Upper lobe of left lung (tissue), 6 donors: ENCODE data around the gene SH3PXD2A. TPM values are rescaled to one million over a fixed set of nuclear protein-coding genes. Genes with fewer than 3 reads are reported as not detected.

Source experiments
- ATAC-seq, 2 donors: fragments of 200-7000 bp; cut with Tn5 transposase; one replicate each; pipeline ENCODE4 v1.9.1; 2022; ENCODE audit warnings: mild to moderate bottlenecking in 2 of 2, moderate library complexity in 2 of 2; ENCODE audit not compliant: low FRiP score in 2 of 2
- DNase-seq, 2 donors: peaks; one replicate each; pipeline ENCODE4 v3.0.0-alpha.2; 2019 to 2020
- H3K27ac ChIP-seq, 4 donors: fragments of 200-600 bp; sonication (generic); one replicate each; pipeline ENCODE4 v1.5.1; 2016 to 2019
- H3K27me3 ChIP-seq, 4 donors: fragments of 200-600 bp; sonication (generic); one replicate each; pipeline ENCODE4 v1.5.1; 2017 to 2019
- H3K36me3 ChIP-seq, 4 donors: fragments of 200-600 bp; sonication (generic); one replicate each; pipeline ENCODE4 v1.5.1; 2016 to 2019
- H3K4me1 ChIP-seq, 4 donors: fragments of 200-600 bp; sonication (generic); one replicate each; pipeline ENCODE4 v1.5.1; 2018 to 2019
- H3K4me3 ChIP-seq, 4 donors: fragments of 200-600 bp; sonication (generic); one replicate each; pipeline ENCODE4 v1.5.1; 2017 to 2019; ENCODE audit warnings: mild to moderate bottlenecking in 2 of 4, moderate library complexity in 1 of 4
- H3K9me3 ChIP-seq, 4 donors: fragments of 200-600 bp; sonication (generic); one replicate each; pipeline ENCODE4 v1.5.1; 2018 to 2019
- CTCF ChIP-seq, 6 experiments: fragments of 450-650 bp in 4 of 6; fragments of 200-600 bp in 2 of 6; sonication (generic) in 2 of 6; IDR thresholded peaks; one replicate each; pipeline ENCODE4 v1.5.1; 2016 to 2019; ENCODE audit warnings: antibody characterized with exemption in 6 of 6
- EP300 ChIP-seq, 4 donors: sonication (generic); formaldehyde crosslinking; IDR thresholded peaks; one replicate each; pipeline ENCODE4 v1.5.1; 2017; ENCODE audit warnings: antibody characterized with exemption in 4 of 4, control low read depth in 2 of 4
- POLR2A ChIP-seq, 4 donors: fragments of 450-650 bp; IDR thresholded peaks; one replicate each; pipeline ENCODE4 v1.5.1; 2016 to 2017; ENCODE audit warnings: antibody characterized with exemption in 4 of 4, mild to moderate bottlenecking in 2 of 4
- POLR2AphosphoS5 ChIP-seq, 2 donors: sonication (generic); formaldehyde crosslinking; IDR thresholded peaks; one replicate each; pipeline ENCODE4 v1.5.1; 2017; ENCODE audit warnings: antibody characterized with exemption in 2 of 2
- WGBS, 2 donors: methylation state at CpG; one replicate each; pipeline ENCODE4 v1.1.5; 2017 to 2018; 5-methylcytosine and 5-hydroxymethylcytosine counted together
- total RNA-seq, 6 donors: library from RNA; depleted of rRNA in 4 of 6; stranded (reverse); fragments of >200 nt in 4 of 6; gene quantifications; one replicate each; pipeline versions ENCODE4 v1.1.0 to v1.2.1, GENCODE V29; 2016 to 2021
- donor health status: DM: no; HTN: no; CAD: no; lungs with moderate emphysema.
- donor health status: DM: no; HTN: yes; CAD: no; lungs with severe emphysema.

Gene SH3PXD2A
- total RNA-seq, 6 donors from 2014 or later = 19.6 to 42.2 (median 30.8) TPM

- H3K4me3 ChIP-seq = peak overlapping the region in 2 of 4 donors; percentile 42 to 53
- TF ChIP-seq POLR2AphosphoS5 (IDR thresholded peaks at IDR 0.05) (no peak), EP300 (IDR thresholded peaks at IDR 0.05) (no peak), CTCF (IDR thresholded peaks at IDR 0.05) (no peak)
- no peak for DNase-seq
- peaks cover 0 to 7% (median 3%) of the 10 kb centered on the region in 4 donors for H3K27me3 ChIP-seq
- no peak overlapping the region for H3K27ac ChIP-seq
- 38 to 68% methylated on average over 4 to 8 of the region's 11 CpGs for WGBS, 2 donors
- H3K36me3 ChIP-seq = no peaks in the 10 kb centered on the region
- H3K4me1 ChIP-seq = peaks cover 7 to 16% (median 10%) of the 10 kb centered on the region in 4 donors
- no peaks in the 10 kb centered on the region for H3K9me3 ChIP-seq
- ATAC-seq = no peak
Observed at GRCh38 chr10:103555712-103556111, 299.7 kb downstream of the SH3PXD2A start.

- H3K36me3 ChIP-seq = no peaks in the 10 kb centered on the region
- 3 to 50% methylated on average over 1 to 8 of the region's 18 CpGs for WGBS, 2 donors
- peaks cover 0 to 7% (median 3%) of the 10 kb centered on the region in 4 donors for H3K27me3 ChIP-seq
- no peak overlapping the region for H3K27ac ChIP-seq
- H3K9me3 ChIP-seq = no peaks in the 10 kb centered on the region
- no peak for ATAC-seq
- no peak for TF ChIP-seq POLR2AphosphoS5 (IDR thresholded peaks at IDR 0.05)
- no peak for TF ChIP-seq EP300 (IDR thresholded peaks at IDR 0.05)
- no peak for TF ChIP-seq POLR2A (IDR thresholded peaks at IDR 0.05)
- TF ChIP-seq CTCF (IDR thresholded peaks at IDR 0.05) = no peak
- no peak for DNase-seq
- peak overlapping the region in 3 of 4 donors; percentile 42 to 53 (median 43) for H3K4me3 ChIP-seq
- H3K4me1 ChIP-seq = peaks cover 7 to 16% (median 10%) of the 10 kb centered on the region in 4 donors
Observed at GRCh38 chr10:103555325-103555649, 300.1 kb downstream of the SH3PXD2A start.

- H3K27me3 ChIP-seq = peaks cover 0 to 7% (median 3%) of the 10 kb centered on the region in 4 donors
- H3K4me3 ChIP-seq = peak overlapping the region in 3 of 4 donors; percentile 42 to 53 (median 43)
- 7 to 9% methylated on average over 7 to 12 of the region's 44 CpGs for WGBS, 2 donors
- DNase-seq = peak in 1 of 2 donors; percentile 89
- ATAC-seq = peak in 1 of 2 donors; percentile 63
- no peaks in the 10 kb centered on the region for H3K9me3 ChIP-seq
- no peaks in the 10 kb centered on the region for H3K36me3 ChIP-seq
- H3K4me1 ChIP-seq = peaks cover 7 to 16% (median 10%) of the 10 kb centered on the region in 4 donors
- TF ChIP-seq POLR2A (IDR thresholded peaks at IDR 0.05) = no peak
- H3K27ac ChIP-seq = no peak overlapping the region
Observed at GRCh38 chr10:103554488-103555324, 300.7 kb downstream of the SH3PXD2A start.

- H3K4me1 ChIP-seq = peaks cover 7 to 16% (median 10%) of the 10 kb centered on the region in 4 donors
- H3K27me3 ChIP-seq = peaks cover 0 to 6% (median 3%) of the 10 kb centered on the region in 4 donors
- H3K27ac ChIP-seq = no peak overlapping the region
- 86 to 91% methylated on average over 8 of the region's 8 CpGs for WGBS, 2 donors
- H3K4me3 ChIP-seq = no peak overlapping the region
- H3K9me3 ChIP-seq = no peaks in the 10 kb centered on the region
- H3K36me3 ChIP-seq = no peaks in the 10 kb centered on the region
- DNase-seq (no peak), ATAC-seq (no peak)
- TF ChIP-seq POLR2A (IDR thresholded peaks at IDR 0.05) (no peak), POLR2AphosphoS5 (IDR thresholded peaks at IDR 0.05) (no peak), CTCF (IDR thresholded peaks at IDR 0.05) (no peak), EP300 (IDR thresholded peaks at IDR 0.05) (no peak)
Observed at GRCh38 chr10:103553743-103554487, 301.5 kb downstream of the SH3PXD2A start.
